GM23338 (cell line): ENCODE data around the gene MIER3. TPM values are rescaled to one million over a fixed set of nuclear protein-coding genes. Genes with fewer than 3 reads are reported as not detected.

Source experiments
- ATAC-seq: fragments of 200-7000 bp; cut with Tn5 transposase; 3 replicates; pipeline ENCODE4 v1.9.1; 2020
- DNase-seq: peaks from one replicate; pipeline ENCODE4 v3.0.0-alpha.2; 2015; ENCODE audit warnings: low spot score
- H2AFZ ChIP-seq: fragments of 200-600 bp; sonication (generic); 2 replicates; pipeline ENCODE4 v1.8.0; 2016; ENCODE audit warnings: antibody characterized with exemption, mild to moderate bottlenecking, moderate library complexity
- H3F3A ChIP-seq: fragments of 200-600 bp; sonication (generic); replicated peaks from 2 replicates; pipeline ENCODE4 v1.8.0; 2017; ENCODE audit warnings: antibody characterized with exemption, mixed run types, low read depth
- H3K27ac ChIP-seq: fragments of 200-600 bp; sonication (generic); 2 replicates; pipeline ENCODE4 v1.6.1; 2016; ENCODE audit warnings: low read depth
- H3K27me3 ChIP-seq: fragments of 200-600 bp; sonication (generic); 2 replicates; pipeline ENCODE4 v1.8.0; 2016; ENCODE audit warnings: mild to moderate bottlenecking, mixed run types, moderate library complexity; ENCODE audit not compliant: insufficient read depth
- H3K36me3 ChIP-seq: fragments of 200-600 bp; sonication (generic); 2 replicates; pipeline ENCODE4 v1.8.0; 2016; ENCODE audit warnings: mild to moderate bottlenecking; ENCODE audit not compliant: insufficient read depth
- H3K4me1 ChIP-seq: fragments of 200-600 bp; sonication (generic); 2 replicates; pipeline ENCODE4 v1.8.0; 2016; ENCODE audit warnings: mild to moderate bottlenecking, moderate library complexity; ENCODE audit not compliant: insufficient read depth
- H3K4me2 ChIP-seq: fragments of 200-600 bp; sonication (generic); 2 replicates; pipeline ENCODE4 v1.7.1; 2017; ENCODE audit warnings: mixed run types
- H3K4me3 ChIP-seq: fragments of 200-600 bp; sonication (generic); 2 replicates; pipeline ENCODE4 v1.6.1; 2016; ENCODE audit warnings: mixed run types
- H3K79me2 ChIP-seq: fragments of 200-600 bp; sonication (generic); replicated peaks from 2 replicates; pipeline ENCODE4 v1.8.0; 2017; ENCODE audit warnings: mild to moderate bottlenecking; ENCODE audit not compliant: insufficient read depth
- H3K9me2 ChIP-seq: fragments of 200-600 bp; sonication (generic); 2 replicates; pipeline ENCODE4 v1.8.0; 2017; ENCODE audit not compliant: insufficient read depth
- H4K20me1 ChIP-seq: fragments of 200-600 bp; sonication (generic); replicated peaks from 2 replicates; pipeline ENCODE4 v1.8.0; 2017; ENCODE audit warnings: mild to moderate bottlenecking; ENCODE audit not compliant: insufficient read depth
- H3K27ac Mint-ChIP-seq: 2 replicates; pipeline ENCODE4 v1.8.0; 2020; ENCODE audit warnings: inconsistent platforms, mild to moderate bottlenecking, moderate library complexity, mixed read lengths
- H3K27me3 Mint-ChIP-seq: 3 replicates; pipeline ENCODE4 v1.8.0; 2022; ENCODE audit warnings: low read depth, mild to moderate bottlenecking, moderate library complexity, mixed read lengths, inconsistent platforms; ENCODE audit not compliant: insufficient read depth, poor library complexity
- H3K36me3 Mint-ChIP-seq: 3 replicates; pipeline ENCODE4 v1.8.0; 2021; ENCODE audit warnings: low read depth, mild to moderate bottlenecking, inconsistent platforms, moderate library complexity, mixed read lengths
- H3K4me1 Mint-ChIP-seq: 3 replicates; pipeline ENCODE4 v1.8.0; 2020; ENCODE audit warnings: mild to moderate bottlenecking, inconsistent platforms, mixed read lengths
- H3K4me3 Mint-ChIP-seq: 3 replicates; pipeline ENCODE4 v1.8.0; 2021; ENCODE audit warnings: moderate library complexity, mild to moderate bottlenecking, inconsistent platforms, mixed read lengths
- H3K9me3 Mint-ChIP-seq: 3 replicates; pipeline ENCODE4 v1.8.0; 2020; ENCODE audit warnings: moderate library complexity, mild to moderate bottlenecking, inconsistent platforms, mixed read lengths
- CREB1 ChIP-seq: fragments of 250-450 bp; sonication (Bioruptor Pico); IDR thresholded peaks from 2 replicates; pipeline ENCODE4 v1.5.0; 2020; ENCODE audit warnings: low read depth, mild to moderate bottlenecking, moderate library complexity
- CTCF ChIP-seq, 2 experiments: fragments of 200-600 bp in 1 of 2; sonication (generic) in 1 of 2; conservative IDR thresholded peaks; 2 replicates each; pipeline versions ENCODE4 v1.5.1 to v1.6.1; 2016 to 2017; ENCODE audit warnings: antibody characterized with exemption in 2 of 2, low read depth in 2 of 2, mild to moderate bottlenecking in 2 of 2, moderate library complexity in 1 of 2
- EZH2 ChIP-seq: fragments of 200-600 bp; sonication (generic); IDR thresholded peaks from one replicate; pipeline ENCODE4 v1.8.0; 2017; ENCODE audit warnings: antibody characterized with exemption, mild to moderate bottlenecking, low read depth; ENCODE audit not compliant: unreplicated experiment
- EZH2phosphoT487 ChIP-seq: fragments of 200-600 bp; sonication (generic); IDR thresholded peaks from one replicate; pipeline ENCODE4 v1.8.1; 2018; ENCODE audit warnings: antibody characterized with exemption; ENCODE audit not compliant: unreplicated experiment
- JUNB ChIP-seq: IDR thresholded peaks from one replicate; pipeline ENCODE4 v1.6.1; 2016; ENCODE audit warnings: antibody characterized with exemption; ENCODE audit not compliant: unreplicated experiment
- NANOG ChIP-seq: IDR thresholded peaks from 2 replicates; pipeline ENCODE4 v1.6.1; 2016; ENCODE audit warnings: antibody characterized with exemption, borderline replicate concordance
- POLR2AphosphoS5 ChIP-seq: IDR thresholded peaks from 2 replicates; pipeline ENCODE4 v1.6.1; 2016; ENCODE audit warnings: antibody characterized with exemption, low read depth
- STAT1 ChIP-seq: IDR thresholded peaks from one replicate; pipeline ENCODE4 v1.6.1; 2016; ENCODE audit warnings: antibody characterized with exemption; ENCODE audit not compliant: unreplicated experiment
- ZNF114 ChIP-seq: fragments of 250-450 bp; sonication (Bioruptor Pico); IDR thresholded peaks from 2 replicates; pipeline ENCODE4 v1.5.0; 2020; ENCODE audit warnings: mild to moderate bottlenecking, moderate library complexity
- ZNF331 ChIP-seq: fragments of 250-450 bp; sonication (Bioruptor Pico); IDR thresholded peaks from 2 replicates; pipeline ENCODE4 v1.5.0; 2020; ENCODE audit warnings: low read depth, mild to moderate bottlenecking, moderate library complexity
- polyA plus RNA-seq: library from polyadenylated mRNA; unstranded; fragments of >200 nt; fragmentation: Nextera tagmentation; extraction: Ambion mirVana; gene quantifications from 2 replicates; pipeline ENCODE4 v1.2.1, GENCODE V29; 2016
- total RNA-seq: library from RNA; depleted of rRNA; stranded (reverse); fragments of >200 nt; shearing (Covaris generic); gene quantifications from 2 replicates; pipeline ENCODE4 v1.2.3, GENCODE V29; 2014
- TF ChIP-seq, protein P1 (sequence below): fragments of 250-450 bp; sonication (Bioruptor Pico); IDR thresholded peaks from 2 replicates; pipeline ENCODE4 v1.5.0; 2020; ENCODE audit warnings: mild to moderate bottlenecking, moderate library complexity
- TF ChIP-seq, protein P2 (sequence below): IDR thresholded peaks from one replicate; pipeline ENCODE4 v1.6.1; 2018; ENCODE audit warnings: antibody characterized with exemption; ENCODE audit not compliant: unreplicated experiment
- TF ChIP-seq, protein P3 (sequence below): IDR thresholded peaks from 2 replicates; pipeline ENCODE4 v1.6.1; 2016; ENCODE audit warnings: antibody characterized with exemption

Gene MIER3
- total and polyA plus RNA-seq, 2 experiments from 2014 or later: 12.0 to 36.3 TPM

DNA sequence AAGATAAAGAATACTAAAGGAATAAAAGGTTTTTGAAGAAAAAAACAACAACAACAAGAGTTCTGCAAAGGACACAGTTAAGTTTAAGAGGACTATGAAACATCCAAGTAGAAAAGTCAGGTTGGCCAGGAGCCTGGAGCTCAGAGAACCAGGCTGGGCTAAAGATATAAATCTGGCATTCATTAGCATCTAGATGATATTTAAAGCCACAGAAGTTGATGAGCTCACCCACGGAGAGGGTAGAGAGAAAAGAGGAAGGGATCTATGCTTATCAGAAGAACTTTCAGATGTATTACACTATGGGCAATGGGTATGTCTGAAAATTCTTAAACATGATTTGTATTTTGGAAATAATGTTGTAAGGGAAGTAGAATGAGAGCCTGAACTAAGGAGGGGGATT, 9.9 kb downstream of the MIER3 start:
- Histone ChIP-seq H3F3A (no peaks in the 10 kb centered on the region), H3K9me2 (no peaks in the 10 kb centered on the region), H3K4me3 (no peak overlapping the region), H3K4me2 (no peak overlapping the region), H3K27ac (no peak overlapping the region), H4K20me1 (peaks cover 25% of the 10 kb centered on the region), H3K4me1 (no peaks in the 10 kb centered on the region), H3K36me3 (peaks cover 73% of the 10 kb centered on the region), H2AFZ (no peak overlapping the region), H3K79me2 (peaks cover 34% of the 10 kb centered on the region; the same call in 1 of the 2 replicates), H3K27me3 (no peaks in the 10 kb centered on the region)
- DNase-seq (no peak), ATAC-seq (no peak)
- Mint-ChIP-seq H3K36me3 (peaks cover 79% of the 10 kb centered on the region), H3K9me3 (no peaks in the 10 kb centered on the region), H3K4me1 (no peaks in the 10 kb centered on the region), H3K4me3 (no peak overlapping the region), H3K27me3 (peaks cover 2% of the 10 kb centered on the region), H3K27ac (no peak overlapping the region)
- TF ChIP-seq CTCF (conservative IDR thresholded peaks at IDR 0.05; ENCODE audit: low read depth in 2 of 2) (no peak), JUNB (no peak), ZNF114 (CRISPR knock-in tag) (no peak), POLR2AphosphoS5 (no peak), NANOG (no peak), STAT1 (no peak), CREB1 (CRISPR knock-in tag) (no peak), EZH2 (no peak), EZH2phosphoT487 (no peak), ZNF331 (CRISPR knock-in tag) (no peak)
- TF ChIP-seq, protein P1, sequence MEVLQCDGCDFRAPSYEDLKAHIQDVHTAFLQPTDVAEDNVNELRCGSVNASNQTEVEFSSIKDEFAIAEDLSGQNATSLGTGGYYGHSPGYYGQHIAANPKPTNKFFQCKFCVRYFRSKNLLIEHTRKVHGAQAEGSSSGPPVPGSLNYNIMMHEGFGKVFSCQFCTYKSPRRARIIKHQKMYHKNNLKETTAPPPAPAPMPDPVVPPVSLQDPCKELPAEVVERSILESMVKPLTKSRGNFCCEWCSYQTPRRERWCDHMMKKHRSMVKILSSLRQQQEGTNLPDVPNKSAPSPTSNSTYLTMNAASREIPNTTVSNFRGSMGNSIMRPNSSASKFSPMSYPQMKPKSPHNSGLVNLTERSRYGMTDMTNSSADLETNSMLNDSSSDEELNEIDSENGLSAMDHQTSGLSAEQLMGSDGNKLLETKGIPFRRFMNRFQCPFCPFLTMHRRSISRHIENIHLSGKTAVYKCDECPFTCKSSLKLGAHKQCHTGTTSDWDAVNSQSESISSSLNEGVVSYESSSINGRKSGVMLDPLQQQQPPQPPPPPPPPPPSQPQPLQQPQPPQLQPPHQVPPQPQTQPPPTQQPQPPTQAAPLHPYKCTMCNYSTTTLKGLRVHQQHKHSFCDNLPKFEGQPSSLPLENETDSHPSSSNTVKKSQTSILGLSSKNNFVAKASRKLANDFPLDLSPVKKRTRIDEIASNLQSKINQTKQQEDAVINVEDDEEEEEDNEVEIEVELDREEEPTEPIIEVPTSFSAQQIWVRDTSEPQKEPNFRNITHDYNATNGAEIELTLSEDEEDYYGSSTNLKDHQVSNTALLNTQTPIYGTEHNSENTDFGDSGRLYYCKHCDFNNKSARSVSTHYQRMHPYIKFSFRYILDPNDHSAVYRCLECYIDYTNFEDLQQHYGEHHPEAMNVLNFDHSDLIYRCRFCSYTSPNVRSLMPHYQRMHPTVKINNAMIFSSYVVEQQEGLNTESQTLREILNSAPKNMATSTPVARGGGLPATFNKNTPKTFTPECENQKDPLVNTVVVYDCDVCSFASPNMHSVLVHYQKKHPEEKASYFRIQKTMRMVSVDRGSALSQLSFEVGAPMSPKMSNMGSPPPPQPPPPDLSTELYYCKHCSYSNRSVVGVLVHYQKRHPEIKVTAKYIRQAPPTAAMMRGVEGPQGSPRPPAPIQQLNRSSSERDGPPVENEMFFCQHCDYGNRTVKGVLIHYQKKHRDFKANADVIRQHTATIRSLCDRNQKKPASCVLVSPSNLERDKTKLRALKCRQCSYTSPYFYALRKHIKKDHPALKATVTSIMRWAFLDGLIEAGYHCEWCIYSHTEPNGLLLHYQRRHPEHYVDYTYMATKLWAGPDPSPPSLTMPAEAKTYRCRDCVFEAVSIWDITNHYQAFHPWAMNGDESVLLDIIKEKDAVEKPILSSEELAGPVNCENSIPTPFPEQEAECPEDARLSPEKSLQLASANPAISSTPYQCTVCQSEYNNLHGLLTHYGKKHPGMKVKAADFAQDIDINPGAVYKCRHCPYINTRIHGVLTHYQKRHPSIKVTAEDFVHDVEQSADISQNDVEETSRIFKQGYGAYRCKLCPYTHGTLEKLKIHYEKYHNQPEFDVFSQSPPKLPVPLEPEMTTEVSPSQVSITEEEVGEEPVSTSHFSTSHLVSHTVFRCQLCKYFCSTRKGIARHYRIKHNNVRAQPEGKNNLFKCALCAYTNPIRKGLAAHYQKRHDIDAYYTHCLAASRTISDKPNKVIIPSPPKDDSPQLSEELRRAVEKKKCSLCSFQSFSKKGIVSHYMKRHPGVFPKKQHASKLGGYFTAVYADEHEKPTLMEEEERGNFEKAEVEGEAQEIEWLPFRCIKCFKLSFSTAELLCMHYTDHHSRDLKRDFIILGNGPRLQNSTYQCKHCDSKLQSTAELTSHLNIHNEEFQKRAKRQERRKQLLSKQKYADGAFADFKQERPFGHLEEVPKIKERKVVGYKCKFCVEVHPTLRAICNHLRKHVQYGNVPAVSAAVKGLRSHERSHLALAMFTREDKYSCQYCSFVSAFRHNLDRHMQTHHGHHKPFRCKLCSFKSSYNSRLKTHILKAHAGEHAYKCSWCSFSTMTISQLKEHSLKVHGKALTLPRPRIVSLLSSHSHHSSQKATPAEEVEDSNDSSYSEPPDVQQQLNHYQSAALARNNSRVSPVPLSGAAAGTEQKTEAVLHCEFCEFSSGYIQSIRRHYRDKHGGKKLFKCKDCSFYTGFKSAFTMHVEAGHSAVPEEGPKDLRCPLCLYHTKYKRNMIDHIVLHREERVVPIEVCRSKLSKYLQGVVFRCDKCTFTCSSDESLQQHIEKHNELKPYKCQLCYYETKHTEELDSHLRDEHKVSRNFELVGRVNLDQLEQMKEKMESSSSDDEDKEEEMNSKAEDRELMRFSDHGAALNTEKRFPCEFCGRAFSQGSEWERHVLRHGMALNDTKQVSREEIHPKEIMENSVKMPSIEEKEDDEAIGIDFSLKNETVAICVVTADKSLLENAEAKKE: no peak
- TF ChIP-seq, protein P2, sequence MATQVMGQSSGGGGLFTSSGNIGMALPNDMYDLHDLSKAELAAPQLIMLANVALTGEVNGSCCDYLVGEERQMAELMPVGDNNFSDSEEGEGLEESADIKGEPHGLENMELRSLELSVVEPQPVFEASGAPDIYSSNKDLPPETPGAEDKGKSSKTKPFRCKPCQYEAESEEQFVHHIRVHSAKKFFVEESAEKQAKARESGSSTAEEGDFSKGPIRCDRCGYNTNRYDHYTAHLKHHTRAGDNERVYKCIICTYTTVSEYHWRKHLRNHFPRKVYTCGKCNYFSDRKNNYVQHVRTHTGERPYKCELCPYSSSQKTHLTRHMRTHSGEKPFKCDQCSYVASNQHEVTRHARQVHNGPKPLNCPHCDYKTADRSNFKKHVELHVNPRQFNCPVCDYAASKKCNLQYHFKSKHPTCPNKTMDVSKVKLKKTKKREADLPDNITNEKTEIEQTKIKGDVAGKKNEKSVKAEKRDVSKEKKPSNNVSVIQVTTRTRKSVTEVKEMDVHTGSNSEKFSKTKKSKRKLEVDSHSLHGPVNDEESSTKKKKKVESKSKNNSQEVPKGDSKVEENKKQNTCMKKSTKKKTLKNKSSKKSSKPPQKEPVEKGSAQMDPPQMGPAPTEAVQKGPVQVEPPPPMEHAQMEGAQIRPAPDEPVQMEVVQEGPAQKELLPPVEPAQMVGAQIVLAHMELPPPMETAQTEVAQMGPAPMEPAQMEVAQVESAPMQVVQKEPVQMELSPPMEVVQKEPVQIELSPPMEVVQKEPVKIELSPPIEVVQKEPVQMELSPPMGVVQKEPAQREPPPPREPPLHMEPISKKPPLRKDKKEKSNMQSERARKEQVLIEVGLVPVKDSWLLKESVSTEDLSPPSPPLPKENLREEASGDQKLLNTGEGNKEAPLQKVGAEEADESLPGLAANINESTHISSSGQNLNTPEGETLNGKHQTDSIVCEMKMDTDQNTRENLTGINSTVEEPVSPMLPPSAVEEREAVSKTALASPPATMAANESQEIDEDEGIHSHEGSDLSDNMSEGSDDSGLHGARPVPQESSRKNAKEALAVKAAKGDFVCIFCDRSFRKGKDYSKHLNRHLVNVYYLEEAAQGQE: no peak
- TF ChIP-seq, protein P3, sequence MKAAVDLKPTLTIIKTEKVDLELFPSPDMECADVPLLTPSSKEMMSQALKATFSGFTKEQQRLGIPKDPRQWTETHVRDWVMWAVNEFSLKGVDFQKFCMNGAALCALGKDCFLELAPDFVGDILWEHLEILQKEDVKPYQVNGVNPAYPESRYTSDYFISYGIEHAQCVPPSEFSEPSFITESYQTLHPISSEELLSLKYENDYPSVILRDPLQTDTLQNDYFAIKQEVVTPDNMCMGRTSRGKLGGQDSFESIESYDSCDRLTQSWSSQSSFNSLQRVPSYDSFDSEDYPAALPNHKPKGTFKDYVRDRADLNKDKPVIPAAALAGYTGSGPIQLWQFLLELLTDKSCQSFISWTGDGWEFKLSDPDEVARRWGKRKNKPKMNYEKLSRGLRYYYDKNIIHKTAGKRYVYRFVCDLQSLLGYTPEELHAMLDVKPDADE: no peak
